ENCODE results near the gene APC.

GRCh38 chr5:112794410-112794809, 56.7 kb downstream of the APC start:
- no peak for TF ChIP-seq CTCF (IDR thresholded peaks at IDR 0.05 in 2 of 3, conservative IDR thresholded peaks at IDR 0.05 in 1 of 3; ENCODE audit: control insufficient read depth in 2 of 3, extremely low read depth in 1 of 3, insufficient read depth in 1 of 3, low read depth in 3 of 3, low read length in 3 of 3)
- TF ChIP-seq CBFB (IDR thresholded peaks at IDR 0.05; ENCODE audit: low read depth), result no peak
- no peak for TF ChIP-seq SREBF1 (IDR thresholded peaks at IDR 0.05; ENCODE audit: low read length)
- TF ChIP-seq ATF3 (IDR thresholded peaks at IDR 0.05; ENCODE audit: borderline replicate concordance, extremely low read depth, low read depth, low read length), result no peak
- TF ChIP-seq MAX (IDR thresholded peaks at IDR 0.05; ENCODE audit: low read depth, low read length), result no peak
- no peak for TF ChIP-seq REST (IDR thresholded peaks at IDR 0.05; ENCODE audit: low read depth, low read length)
- TF ChIP-seq E2F8 (IDR thresholded peaks at IDR 0.05; ENCODE audit: low read depth, partially characterized antibody), result no peak
- no peak for TF ChIP-seq POLR2A (IDR thresholded peaks at IDR 0.05; ENCODE audit: low read depth, low read length)
- no peak for TF ChIP-seq POLR2AphosphoS5 (IDR thresholded peaks at IDR 0.05; ENCODE audit: low read length)
- no peak for TF ChIP-seq ZNF274 (IDR thresholded peaks at IDR 0.05; ENCODE audit: insufficient read depth, insufficient read length)
- no peak for TF ChIP-seq IKZF1 (conservative IDR thresholded peaks at IDR 0.05)
- no peak for TF ChIP-seq EZH2 (IDR thresholded peaks at IDR 0.05; ENCODE audit: borderline replicate concordance, control insufficient read depth, low read depth, low read length)
- no peak for TF ChIP-seq ZNF207 (IDR thresholded peaks at IDR 0.05; ENCODE audit: borderline replicate concordance)
- TF ChIP-seq PAX8 (IDR thresholded peaks at IDR 0.05), result no peak

All from GM12878 (cell line).